ENCODE data around the gene SLC35B2. TPM values are rescaled to one million over a fixed set of nuclear protein-coding genes. Genes with fewer than 3 reads are reported as not detected.
A peak's percentile ranks its signal among the peaks of the same experiment; 100 is the strongest.

Gene SLC35B2
- total RNA-seq, 8 experiments from 2014 or later, result 14.4 to 53.7 (median 41.0) TPM

DNA sequence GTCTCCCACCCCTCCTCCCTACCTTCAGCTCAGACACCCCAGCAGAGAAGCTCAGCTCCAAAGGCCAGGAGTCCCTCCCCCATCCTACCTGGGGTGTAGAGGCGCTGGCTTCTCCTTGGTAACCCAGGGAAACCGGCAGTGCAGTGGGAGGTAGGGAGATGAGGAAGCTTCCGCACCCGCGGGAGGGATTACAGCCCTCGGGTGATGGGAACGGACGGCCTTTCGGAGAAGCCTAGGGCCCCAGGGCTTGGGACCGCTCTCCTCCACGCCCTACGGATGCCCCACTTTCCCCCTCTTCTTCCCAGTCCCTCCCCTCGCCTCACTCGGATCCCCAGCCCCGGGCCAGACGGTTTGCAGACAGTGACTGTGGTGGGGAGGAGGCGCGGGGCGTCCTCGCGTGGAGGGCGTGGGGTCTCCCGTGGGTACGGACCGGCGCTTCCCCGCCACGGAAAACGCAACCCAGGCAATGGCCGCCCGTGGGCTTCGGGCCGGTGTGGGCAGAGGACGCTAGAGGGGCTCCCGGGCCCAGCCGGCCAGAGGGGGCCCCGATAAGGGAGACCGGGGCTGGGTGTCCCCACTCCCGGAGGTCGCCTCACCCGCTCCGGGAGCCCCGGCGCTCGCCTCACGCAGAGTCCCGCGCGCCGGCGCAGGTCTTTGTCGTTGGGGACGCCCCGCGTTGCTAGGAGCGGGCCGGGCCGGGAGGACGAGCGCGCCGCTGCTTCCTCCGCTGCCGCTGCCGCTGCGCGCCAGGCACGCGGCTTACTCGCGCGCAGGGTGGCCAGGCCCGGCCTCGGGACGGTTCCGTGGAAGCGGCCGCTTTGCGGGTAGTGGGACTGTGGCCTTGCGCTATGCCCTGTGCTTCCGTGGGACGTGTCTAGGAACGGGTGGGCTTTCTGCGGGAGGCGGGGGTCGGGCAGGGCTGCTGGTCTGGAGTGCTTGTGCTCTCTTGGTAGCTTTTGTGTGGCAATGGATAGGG, 40.0 kb upstream of the SLC35B2 start:
- 0% methylated on average over 1 to 26 of the region's 86 CpGs; no CpG with 5 or more reads in 8 of the 10 experiments for WGBS, 10 experiments
- peak overlapping the region; percentile 52 to 61 (median 53) for H3K4me3 ChIP-seq
- H3K4me1 ChIP-seq (replicated peaks in 1 of 2), result peaks cover 7 to 13% of the 10 kb centered on the region in 2 donors
- peak; percentile 82 to 91 (median 89) for ATAC-seq (replicated peaks in 6 of 8)
- no peak overlapping the region for H3K27ac ChIP-seq
- in situ Hi-C loops (cut with MboI; ENCODE audit: low pct_unique_long_range_greater_than_20kb in 2 of 9, low sequenced_read_pairs in 9 of 9, unreplicated experiment in 9 of 9), result no loop called here

GRCh38 chr6:44294832-44295791, 37.8 kb upstream of the SLC35B2 start:
- Histone ChIP-seq H3K27ac (no peak overlapping the region), H3K4me1 (replicated peaks in 1 of 2) (peaks cover 7 to 13% of the 10 kb centered on the region in 2 donors), H3K4me3 (no peak overlapping the region)
- WGBS, 10 experiments, result 34 to 100% (median 60%) methylated on average over 1 to 3 of the region's 7 CpGs; no CpG with 5 or more reads in 1 of the 10 experiments
- no peak for ATAC-seq (replicated peaks in 6 of 8)
- in situ Hi-C loops (cut with MboI; ENCODE audit: low pct_unique_long_range_greater_than_20kb in 2 of 9, low sequenced_read_pairs in 9 of 9, unreplicated experiment in 9 of 9), result no loop called here

DNA sequence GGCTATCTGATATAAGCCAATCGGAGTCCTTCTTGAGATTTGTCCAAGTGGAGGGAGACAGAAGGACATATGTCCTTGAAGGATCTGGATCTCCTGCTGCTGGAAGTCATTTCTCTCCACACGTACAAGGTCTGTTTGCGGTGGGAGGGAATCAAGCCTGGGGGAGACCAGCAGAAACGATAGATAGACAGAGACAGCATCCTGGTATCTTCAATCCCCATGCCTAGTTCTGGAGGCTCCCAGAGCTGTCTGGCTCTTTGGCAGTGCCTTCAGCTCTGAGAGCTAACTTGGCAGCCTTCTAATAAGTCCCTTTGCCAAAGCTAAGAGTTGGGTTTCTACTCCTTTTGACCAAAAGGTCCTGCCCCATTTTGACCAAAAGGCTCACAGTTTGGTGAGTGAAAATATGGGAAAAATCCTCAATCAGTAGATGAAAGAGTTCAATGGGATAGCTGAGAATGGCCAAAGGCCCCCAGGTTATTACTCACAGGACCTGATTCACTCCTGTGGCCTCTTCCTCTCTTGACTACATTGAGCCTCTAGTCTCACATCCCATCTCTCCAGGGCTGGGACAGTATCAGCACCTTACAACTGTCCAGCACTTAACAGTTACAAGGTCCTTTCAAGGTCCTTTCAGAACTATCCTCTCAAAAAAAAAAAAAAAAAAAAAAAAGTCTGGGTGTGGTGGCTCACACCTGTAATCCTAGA, 35.5 kb upstream of the SLC35B2 start:
- peaks cover 2 to 7% of the 10 kb centered on the region in 2 donors for H3K4me1 ChIP-seq (replicated peaks in 1 of 2)
- no peak for ATAC-seq (replicated peaks in 6 of 8)
- no peak overlapping the region for H3K4me3 ChIP-seq
- in situ Hi-C loops (cut with MboI; ENCODE audit: low pct_unique_long_range_greater_than_20kb in 2 of 9, low sequenced_read_pairs in 9 of 9, unreplicated experiment in 9 of 9), result no loop called here
- no peak overlapping the region for H3K27ac ChIP-seq
- WGBS, 10 experiments, result 42 to 83% (median 67%) methylated on average over 1 to 3 of the region's 4 CpGs; no CpG with 5 or more reads in 4 of the 10 experiments

DNA sequence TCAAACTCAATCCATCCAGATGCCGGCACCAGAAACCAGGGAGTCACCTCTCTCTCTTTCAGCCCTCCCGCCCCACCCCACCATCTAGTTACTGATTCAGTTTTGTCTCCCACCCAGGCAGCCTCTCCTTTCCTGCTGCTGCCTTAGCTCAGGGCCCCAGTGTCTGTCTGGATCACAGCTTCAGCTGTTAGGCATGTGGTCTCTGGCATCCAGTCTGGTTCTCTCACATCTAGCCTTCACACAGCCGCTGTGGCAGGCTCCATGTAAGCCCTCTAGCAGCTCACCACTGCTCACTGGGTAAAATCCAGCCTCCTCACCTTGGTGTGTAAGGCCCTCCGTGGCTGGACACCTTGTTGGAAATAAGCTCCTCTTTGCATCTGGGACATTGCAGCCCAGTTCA, 34.5 kb upstream of the SLC35B2 start:
- no peak overlapping the region for H3K27ac ChIP-seq
- H3K4me3 ChIP-seq, result no peak overlapping the region
- 0 to 38% (median 8%) methylated on average over 1 to 3 of the region's 4 CpGs; no CpG with 5 or more reads in 7 of the 10 experiments for WGBS, 10 experiments
- in situ Hi-C loops (cut with MboI; ENCODE audit: low pct_unique_long_range_greater_than_20kb in 2 of 9, low sequenced_read_pairs in 9 of 9, unreplicated experiment in 9 of 9), result no loop called here
- peaks cover under 1 to 4% of the 10 kb centered on the region in 2 donors for H3K4me1 ChIP-seq (replicated peaks in 1 of 2)
- peak in 1 of 8 experiments; percentile 12 for ATAC-seq (replicated peaks in 6 of 8)

DNA sequence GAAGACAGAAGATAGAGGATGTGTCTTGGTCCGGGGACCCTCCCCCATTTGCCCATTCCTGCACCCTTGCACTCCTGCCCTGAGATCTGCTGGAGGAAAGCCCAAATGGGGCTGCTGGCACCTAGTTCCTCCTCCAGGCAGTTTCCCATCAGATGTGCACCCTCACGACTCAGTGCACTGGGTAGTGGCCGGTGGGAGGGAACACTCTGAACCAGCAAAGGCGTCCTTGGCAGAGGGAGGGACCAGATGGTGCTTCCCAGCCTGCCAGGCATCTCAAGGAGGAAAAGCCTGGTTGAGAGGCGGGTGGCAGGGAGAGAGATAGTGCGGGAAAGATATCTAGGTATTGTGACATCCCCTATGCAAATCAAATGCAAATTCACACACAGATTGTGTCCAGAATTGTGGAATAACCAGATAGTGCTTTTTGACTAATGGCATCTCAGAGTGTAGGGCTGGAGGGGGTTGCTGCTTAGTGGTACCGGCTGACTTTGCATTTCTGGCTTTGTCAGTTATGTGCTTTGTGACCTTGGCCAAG, 32.5 kb upstream of the SLC35B2 start:
- in situ Hi-C loops (cut with MboI; ENCODE audit: low pct_unique_long_range_greater_than_20kb in 2 of 9, low sequenced_read_pairs in 9 of 9, unreplicated experiment in 9 of 9), result no loop called here
- WGBS, 10 experiments, result 29 to 63% (median 42%) methylated on average over 1 to 4 of the region's 7 CpGs; no CpG with 5 or more reads in 6 of the 10 experiments
- ATAC-seq (replicated peaks in 6 of 8), result peak in 3 of 8 experiments; percentile 9 to 46 (median 31)
- Histone ChIP-seq H3K4me3 (no peak overlapping the region), H3K4me1 (replicated peaks in 1 of 2) (no peaks in the 10 kb centered on the region), H3K27ac (no peak overlapping the region)

DNA sequence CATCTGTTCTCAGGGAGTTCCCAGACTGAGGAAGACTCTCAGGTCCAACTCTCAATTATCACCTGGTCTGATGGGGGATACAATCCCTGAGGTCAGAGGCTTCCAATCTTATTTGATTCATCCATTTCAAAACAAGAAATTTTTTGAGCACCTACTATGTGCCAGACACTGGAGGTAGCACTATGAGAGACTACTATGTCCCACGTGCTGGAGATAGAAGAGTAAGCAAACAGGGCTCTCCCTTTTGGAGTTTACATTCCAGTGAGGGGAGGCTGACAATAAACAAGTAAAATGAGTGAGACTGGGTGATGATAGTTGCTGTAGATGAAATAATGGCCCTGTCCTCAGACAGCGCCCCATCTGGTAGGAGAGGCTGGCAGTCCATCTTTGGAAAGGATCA, 29.4 kb upstream of the SLC35B2 start:
- H3K4me3 ChIP-seq, result no peak overlapping the region
- WGBS, 10 experiments, result 0 to 67% (median 36%) methylated on average over 1 to 2 of the region's 2 CpGs; no CpG with 5 or more reads in 1 of the 10 experiments
- H3K4me1 ChIP-seq (replicated peaks in 1 of 2), result no peaks in the 10 kb centered on the region
- H3K27ac ChIP-seq, result no peak overlapping the region
- ATAC-seq (replicated peaks in 6 of 8), result no peak
- in situ Hi-C loops (cut with MboI; ENCODE audit: low pct_unique_long_range_greater_than_20kb in 2 of 9, low sequenced_read_pairs in 9 of 9, unreplicated experiment in 9 of 9), result no loop called here

DNA sequence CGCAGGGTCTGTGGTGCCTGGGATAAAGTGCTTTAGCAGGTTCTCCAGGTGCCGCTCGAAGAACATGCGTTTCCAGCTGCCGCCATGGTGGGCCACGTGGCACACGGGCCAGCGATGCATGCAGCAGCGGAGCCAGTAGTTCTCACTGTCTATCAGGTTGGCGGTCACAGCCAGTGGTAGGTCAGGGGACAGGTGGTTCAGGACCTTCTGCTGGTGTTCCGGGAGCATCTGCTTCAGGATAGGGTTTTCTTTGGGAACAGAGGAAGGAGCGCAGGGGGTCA, 28.9 kb upstream of the SLC35B2 start:
- WGBS, 10 experiments, result 70 to 100% (median 90%) methylated on average over 1 to 7 of the region's 12 CpGs; no CpG with 5 or more reads in 5 of the 10 experiments
- Histone ChIP-seq H3K4me3 (no peak overlapping the region), H3K27ac (no peak overlapping the region), H3K4me1 (replicated peaks in 1 of 2) (no peaks in the 10 kb centered on the region)
- no peak for ATAC-seq (replicated peaks in 6 of 8)
- in situ Hi-C loops (cut with MboI; ENCODE audit: low pct_unique_long_range_greater_than_20kb in 2 of 9, low sequenced_read_pairs in 9 of 9, unreplicated experiment in 9 of 9), result no loop called here

DNA sequence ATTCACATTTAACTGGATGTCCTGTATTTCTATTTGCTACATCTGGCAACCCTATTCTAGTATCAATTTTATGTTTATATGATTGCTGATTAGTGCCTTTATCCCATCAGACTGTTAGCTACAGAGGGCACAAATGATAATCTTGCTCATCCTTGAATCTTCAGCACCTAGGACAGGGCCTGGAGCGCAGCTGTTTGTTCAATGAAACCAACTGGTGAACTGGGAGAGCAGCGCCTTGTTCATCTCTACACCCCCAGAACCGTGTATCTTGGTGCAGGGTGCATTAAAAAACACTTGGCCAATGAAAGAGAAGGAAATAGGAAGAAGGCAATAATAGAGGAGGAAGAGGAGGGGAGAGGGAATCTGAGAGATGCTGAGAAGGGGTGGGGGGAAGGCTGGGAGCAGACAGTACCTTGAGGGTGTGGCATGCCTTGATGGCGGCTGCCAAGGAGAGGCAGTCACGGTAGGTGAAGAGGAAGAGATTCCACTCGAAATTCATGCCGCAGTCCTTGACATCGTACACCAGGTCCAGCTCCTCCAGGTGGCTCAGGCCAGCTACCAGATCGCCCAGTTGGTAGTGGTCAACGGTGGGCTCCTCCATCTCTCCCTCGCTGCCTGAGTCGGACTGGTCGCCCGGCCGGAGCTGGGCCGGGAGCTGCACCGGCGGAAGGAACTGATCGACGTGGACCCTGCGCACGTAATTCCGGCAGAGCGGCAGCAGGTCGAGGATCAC, 28.4 kb upstream of the SLC35B2 start:
- peak in 2 of 8 experiments; percentile 26 to 59 for ATAC-seq (replicated peaks in 6 of 8)
- no peaks in the 10 kb centered on the region for H3K4me1 ChIP-seq (replicated peaks in 1 of 2)
- no peak overlapping the region for H3K4me3 ChIP-seq
- in situ Hi-C loops (cut with MboI; ENCODE audit: low pct_unique_long_range_greater_than_20kb in 2 of 9, low sequenced_read_pairs in 9 of 9, unreplicated experiment in 9 of 9), result no loop called here
- WGBS, 10 experiments, result 17 to 50% (median 37%) methylated on average over 1 to 7 of the region's 25 CpGs; no CpG with 5 or more reads in 2 of the 10 experiments
- no peak overlapping the region for H3K27ac ChIP-seq

GRCh38 chr6:44284867-44285266, 27.5 kb upstream of the SLC35B2 start:
- H3K4me3 ChIP-seq, result no peak overlapping the region
- in situ Hi-C loops (cut with MboI; ENCODE audit: low pct_unique_long_range_greater_than_20kb in 2 of 9, low sequenced_read_pairs in 9 of 9, unreplicated experiment in 9 of 9), result no loop called here
- ATAC-seq (replicated peaks in 6 of 8), result no peak
- 0 to 60% (median 37%) methylated on average over 1 to 3 of the region's 4 CpGs; no CpG with 5 or more reads in 1 of the 10 experiments for WGBS, 10 experiments
- H3K4me1 ChIP-seq (replicated peaks in 1 of 2), result no peaks in the 10 kb centered on the region
- no peak overlapping the region for H3K27ac ChIP-seq

- ATAC-seq (replicated peaks in 6 of 8), result no peak
- in situ Hi-C loops (cut with MboI; ENCODE audit: low pct_unique_long_range_greater_than_20kb in 2 of 9, low sequenced_read_pairs in 9 of 9, unreplicated experiment in 9 of 9), result no loop called here
- Histone ChIP-seq H3K4me3 (no peak overlapping the region), H3K4me1 (replicated peaks in 1 of 2) (no peaks in the 10 kb centered on the region), H3K27ac (no peak overlapping the region)
- 0 to 83% (median 21%) methylated on average over 1 to 2 of the region's 2 CpGs; no CpG with 5 or more reads in 2 of the 10 experiments for WGBS, 10 experiments
Observed at GRCh38 chr6:44284121-44284520, 26.8 kb upstream of the SLC35B2 start.

- Histone ChIP-seq H3K4me3 (no peak overlapping the region), H3K4me1 (replicated peaks in 1 of 2) (peaks cover 0 to 16% of the 10 kb centered on the region in 2 donors), H3K27ac (no peak overlapping the region)
- in situ Hi-C loops (cut with MboI; ENCODE audit: low pct_unique_long_range_greater_than_20kb in 2 of 9, low sequenced_read_pairs in 9 of 9, unreplicated experiment in 9 of 9), result loop anchor here in 1 of 9 experiments (10.0 kb wide), 1 partner anchor 56 kb away; no protein-coding TSS in a partner anchor
- WGBS, 10 experiments, result 20 to 100% (median 60%) methylated on average over 1 to 4 of the region's 9 CpGs; no CpG with 5 or more reads in 2 of the 10 experiments
- peak in 5 of 8 experiments; percentile 71 to 93 (median 77) for ATAC-seq (replicated peaks in 6 of 8)
Observed at GRCh38 chr6:44278774-44279697, 21.7 kb upstream of the SLC35B2 start.
